OCI-M2 (cell line): ENCODE data around the gene SOSTDC1.
A peak's percentile ranks its signal among the peaks of the same experiment; 100 is the strongest.

ENCODE experiments used
- DNase-seq: peaks from one replicate; lab custom pipeline; 2025; ENCODE audit not compliant: unreplicated experiment; lab: John Stamatoyannopoulos, UW

The SOSTDC1 gene

DNA sequence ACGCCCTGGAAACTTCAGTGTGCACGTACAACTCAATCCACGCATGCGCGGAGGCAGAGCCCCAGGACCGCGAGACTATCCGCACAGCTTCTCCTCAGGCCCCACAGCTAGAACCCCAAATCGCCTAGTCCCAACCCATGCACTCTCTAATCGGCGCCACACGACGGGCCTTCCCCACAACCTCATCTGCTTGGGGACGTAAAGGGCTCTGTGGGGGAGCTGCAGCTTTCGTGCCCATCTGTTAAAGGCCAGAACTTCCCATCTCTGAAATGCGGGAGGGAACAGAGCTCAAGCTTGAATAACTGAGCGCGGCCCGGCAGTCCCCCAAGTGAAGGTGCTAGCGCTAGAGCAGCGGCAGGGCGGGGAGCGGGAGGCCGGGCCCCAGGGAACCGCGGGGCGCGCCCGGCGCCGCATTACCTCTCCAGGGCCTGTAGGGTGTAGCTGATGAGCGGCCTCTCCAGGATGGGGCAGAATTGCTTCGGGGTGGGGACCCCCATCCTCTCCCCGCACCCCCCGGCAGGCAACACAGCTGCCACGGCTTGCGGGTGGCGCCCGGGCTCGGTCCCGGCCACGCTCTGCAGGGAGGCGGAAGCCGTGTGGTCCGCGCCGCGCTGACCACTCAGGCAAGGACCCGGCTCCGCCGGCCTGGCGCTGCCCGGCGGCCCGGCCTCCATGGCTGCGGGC, 44.7 kb downstream of the SOSTDC1 start:
- DNase-seq, result peak; percentile 73

GRCh38 chr7:16420329-16420648, 45.2 kb downstream of the SOSTDC1 start:
- DNase-seq, result no peak

GRCh38 chr7:16419859-16420258, 45.7 kb downstream of the SOSTDC1 start:
- no peak for DNase-seq

GRCh38 chr7:16419126-16419525, 46.4 kb downstream of the SOSTDC1 start:
- DNase-seq, result no peak

DNA sequence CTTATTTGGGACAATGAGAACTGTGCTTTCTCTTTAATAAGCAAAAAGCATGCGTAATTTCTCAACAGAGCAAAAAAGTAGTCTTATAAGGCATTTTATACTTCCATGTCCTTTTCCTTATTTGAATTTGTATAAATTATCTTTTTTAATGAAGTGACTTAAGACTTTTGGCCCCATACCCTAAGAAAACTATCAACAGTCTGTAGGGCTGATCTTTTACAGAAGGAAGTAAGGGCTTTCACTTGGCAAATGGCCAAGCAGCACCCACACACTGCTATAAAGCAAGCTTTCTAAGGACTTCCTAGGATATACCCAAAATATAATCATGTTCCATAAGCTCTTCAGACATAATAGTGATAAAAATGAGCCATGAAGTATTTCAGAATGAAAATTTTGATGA, 47.6 kb downstream of the SOSTDC1 start:
- no peak for DNase-seq

DNA sequence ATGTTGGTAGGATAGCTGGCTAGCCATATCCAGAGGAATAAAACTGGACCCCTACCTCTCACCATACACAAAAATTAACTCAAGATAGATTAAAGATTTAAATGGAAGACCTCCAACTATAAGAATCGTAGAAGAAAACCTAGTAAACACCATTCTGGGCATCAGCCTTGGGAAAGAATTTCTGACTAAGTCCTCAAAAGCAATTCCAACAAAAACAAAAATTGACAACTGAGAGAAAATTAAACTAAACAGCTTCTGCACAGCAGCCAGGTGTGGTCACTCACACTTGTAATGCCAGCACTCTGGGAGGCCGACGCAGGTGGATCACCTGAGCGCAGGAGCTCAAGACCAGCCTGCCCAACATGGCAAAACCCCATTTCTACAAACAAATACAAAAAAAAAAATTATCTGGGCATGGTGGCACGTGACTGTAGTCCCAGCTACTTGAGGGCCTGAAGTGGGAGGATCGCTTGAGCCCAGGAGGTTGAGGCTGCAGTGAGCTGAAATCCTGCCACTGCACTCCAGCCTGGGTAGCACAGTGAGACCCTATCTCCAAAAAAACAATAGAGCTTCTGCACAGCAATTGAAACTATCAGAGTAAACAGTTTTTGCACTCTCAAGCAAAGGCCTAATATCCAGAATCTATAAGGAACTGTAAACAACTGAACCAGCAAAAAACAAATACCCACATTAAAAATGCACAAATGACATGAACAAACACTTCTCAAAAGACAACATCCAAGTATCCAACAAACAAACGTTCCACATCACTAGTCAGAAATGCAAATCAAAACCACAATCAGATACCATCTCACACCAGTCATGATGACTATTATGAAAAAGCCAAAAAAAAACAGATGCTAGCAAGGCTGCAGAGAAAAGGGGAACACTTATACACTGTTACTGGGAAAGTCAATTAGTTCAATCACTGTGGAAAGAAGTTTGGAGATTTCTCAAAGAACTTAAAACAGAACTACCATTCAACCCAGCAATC, 49.0 kb downstream of the SOSTDC1 start:
- DNase-seq, result no peak

DNA sequence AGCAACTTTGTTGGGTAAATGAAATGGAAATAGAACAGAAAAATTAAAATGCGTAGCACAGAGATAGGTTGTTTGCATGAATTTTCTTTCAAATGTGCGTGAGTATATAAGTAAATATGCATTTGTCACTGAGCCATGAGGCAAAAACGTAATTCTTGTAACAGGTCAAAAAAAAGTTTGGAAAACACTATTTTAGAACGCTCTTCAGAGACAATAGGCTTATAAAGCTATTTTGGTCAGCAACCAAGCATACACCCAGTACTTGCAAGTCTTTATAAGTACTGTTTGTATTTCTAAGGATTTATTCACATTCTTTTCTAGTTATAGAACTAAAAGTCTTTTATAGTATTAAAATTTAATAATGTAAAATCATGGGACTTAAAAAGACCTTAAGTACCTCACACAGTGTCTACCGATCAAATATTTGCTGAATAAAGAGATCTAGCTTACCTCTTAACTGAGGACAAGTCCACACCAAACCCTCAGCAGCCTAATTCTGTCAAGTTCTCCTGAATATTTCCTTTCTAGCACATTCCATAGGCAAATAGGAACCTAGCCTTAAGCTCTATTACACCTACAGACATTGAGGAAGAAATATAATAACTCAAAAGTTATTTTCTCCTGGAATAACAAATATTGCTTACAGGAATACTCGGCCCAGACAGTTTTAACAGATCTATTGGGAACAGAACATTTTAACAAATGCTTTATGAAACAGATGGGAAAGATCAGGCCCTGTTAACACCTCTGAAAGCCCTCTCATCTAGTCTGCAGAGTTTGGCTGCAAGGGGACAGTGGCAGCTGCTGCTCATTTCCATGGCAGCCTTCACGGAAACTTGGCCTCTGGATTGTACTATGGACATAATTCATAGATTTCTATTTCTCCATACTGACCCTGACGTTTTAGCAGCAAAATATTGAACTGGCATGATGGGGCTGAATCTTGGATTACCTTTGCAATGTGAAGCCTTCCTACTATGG, 53.0 kb downstream of the SOSTDC1 start:
- DNase-seq, result no peak
